A673 (cell line): ENCODE results near the gene F13B.

Source experiments
- CTCF ChIP-seq: fragments of 300-800, 200-600 bp; sonication (generic); conservative IDR thresholded peaks from 2 replicates; pipeline ENCODE4 v1.5.1; 2017; ENCODE audit warnings: low read depth, mild to moderate bottlenecking, antibody characterized with exemption, low read length, moderate library complexity, mixed read lengths
- EZH2 ChIP-seq: fragments of 200-600 bp; sonication (generic); IDR thresholded peaks from 2 replicates; pipeline ENCODE4 v1.6.1; 2017; ENCODE audit warnings: borderline replicate concordance, low read depth, mild to moderate bottlenecking, mixed read lengths, antibody characterized with exemption, low read length; ENCODE audit not compliant: poor library complexity, severe bottlenecking

GRCh38 chr1:197081117-197081753 is 14.2 kb upstream of the F13B start:
- TF ChIP-seq CTCF (no peak), EZH2 (no peak)
